Kidney epithelial cell (primary cell): ENCODE measurements around the gene ELF1. TPM values are rescaled to one million over a fixed set of nuclear protein-coding genes. Genes with fewer than 3 reads are reported as not detected.
A peak's percentile ranks its signal among the peaks of the same experiment; 100 is the strongest.

Experiments used
- DNase-seq: peaks from one replicate; pipeline ENCODE4 v3.0.0-alpha.2; 2010; ENCODE audit warnings: low read depth
- H3K27me3 ChIP-seq: 2 replicates; pipeline ENCODE4 v1.6.0; 2011; ENCODE audit warnings: low read length; ENCODE audit not compliant: control insufficient read depth, insufficient read depth
- H3K36me3 ChIP-seq: 2 replicates; pipeline ENCODE4 v1.5.1; 2011; ENCODE audit warnings: low read length; ENCODE audit not compliant: control insufficient read depth, insufficient read depth
- H3K4me3 ChIP-seq: 2 replicates; pipeline ENCODE4 v1.5.1; 2011; ENCODE audit warnings: low read depth, mild to moderate bottlenecking, control low read depth, low read length
- CTCF ChIP-seq: IDR thresholded peaks from 2 replicates; pipeline ENCODE4 v1.5.1; 2011; ENCODE audit warnings: mild to moderate bottlenecking, moderate library complexity, low read length, control low read depth, inconsistent platforms; ENCODE audit not compliant: insufficient read depth, poor library complexity, severe bottlenecking
- total RNA-seq: library from RNA; depleted of rRNA; stranded (reverse); fragments of >200 nt; gene quantifications from 2 replicates; pipeline ENCODE4 v1.2.3, GENCODE V29; 2015

Gene ELF1
- total RNA-seq, 1 donor from 2014 or later, result 60.6 TPM

- no peak for TF ChIP-seq CTCF
- H3K36me3 ChIP-seq, result no peaks in the 10 kb centered on the region
- DNase-seq, result no peak
- no peaks in the 10 kb centered on the region for H3K27me3 ChIP-seq
- no peak overlapping the region for H3K4me3 ChIP-seq
Observed at GRCh38 chr13:41025518-41025917, 6.4 kb upstream of the ELF1 start.

- Histone ChIP-seq H3K27me3 (no peaks in the 10 kb centered on the region), H3K4me3 (no peak overlapping the region), H3K36me3 (no peaks in the 10 kb centered on the region)
- peak; percentile 28 for DNase-seq
- no peak for TF ChIP-seq CTCF
Observed at GRCh38 chr13:41019578-41020347, 647 bp upstream of the ELF1 start.

- DNase-seq, result no peak
- no peak for TF ChIP-seq CTCF
- peak overlapping the region; percentile 48 for H3K4me3 ChIP-seq
- H3K36me3 ChIP-seq, result no peaks in the 10 kb centered on the region
- no peaks in the 10 kb centered on the region for H3K27me3 ChIP-seq
Observed at GRCh38 chr13:41018602-41018948, 541 bp downstream of the ELF1 start.

- no peak for TF ChIP-seq CTCF
- H3K27me3 ChIP-seq, result no peaks in the 10 kb centered on the region
- no peak for DNase-seq
- H3K36me3 ChIP-seq, result no peaks in the 10 kb centered on the region
- peak overlapping the region; percentile 48 for H3K4me3 ChIP-seq
Observed at GRCh38 chr13:41017817-41018601, 1.1 kb downstream of the ELF1 start.

GRCh38 chr13:41017159-41017558 lies 2.0 kb downstream of the ELF1 start:
- no peak for TF ChIP-seq CTCF
- Histone ChIP-seq H3K36me3 (no peaks in the 10 kb centered on the region), H3K4me3 (peak overlapping the region; percentile 48)

More at GRCh38 chr13:41017159-41017558, 2.0 kb downstream of the ELF1 start:
- DNase-seq, result no peak
- H3K27me3 ChIP-seq, result no peaks in the 10 kb centered on the region
